IgD-negative memory B cell (primary cell): Measurements from ENCODE around the gene SLC6A11. TPM values are rescaled to one million over a fixed set of nuclear protein-coding genes. Genes with fewer than 3 reads are reported as not detected.
A peak's percentile ranks its signal among the peaks of the same experiment; 100 is the strongest.

Experiments used
- H3K27ac Mint-ChIP-seq, 3 donors: one replicate each; pipeline ENCODE4 v1.8.0; 2020 to 2022; ENCODE audit warnings: mild to moderate bottlenecking in 3 of 3, mixed read lengths in 3 of 3, moderate library complexity in 1 of 3
- H3K27me3 Mint-ChIP-seq: one replicate; pipeline ENCODE4 v1.8.0; 2021; ENCODE audit warnings: mixed read lengths
- H3K36me3 Mint-ChIP-seq: one replicate; pipeline ENCODE4 v1.8.0; 2020; ENCODE audit warnings: mild to moderate bottlenecking, mixed read lengths
- H3K4me1 Mint-ChIP-seq, 3 donors: one replicate each; pipeline ENCODE4 v1.8.0; 2020 to 2022; ENCODE audit warnings: mixed read lengths in 3 of 3, mild to moderate bottlenecking in 1 of 3
- H3K4me3 Mint-ChIP-seq, 4 donors: one replicate each; pipeline ENCODE4 v1.8.0; 2020 to 2022; ENCODE audit warnings: mild to moderate bottlenecking in 4 of 4, mixed read lengths in 4 of 4, moderate library complexity in 3 of 4
- H3K9me3 Mint-ChIP-seq, 3 donors: one replicate each; pipeline ENCODE4 v1.8.0; 2020 to 2021; ENCODE audit warnings: mixed read lengths in 3 of 3, mild to moderate bottlenecking in 1 of 3
- polyA plus RNA-seq: library from polyadenylated mRNA; unstranded; fragments of 300-500 nt; fragmentation: Illumina TruSeq; gene quantifications from one replicate; pipeline ENCODE4 v1.2.3, GENCODE V29; 2021

The SLC6A11 gene
- polyA plus RNA-seq, 1 donor from 2014 or later = not detected

DNA sequence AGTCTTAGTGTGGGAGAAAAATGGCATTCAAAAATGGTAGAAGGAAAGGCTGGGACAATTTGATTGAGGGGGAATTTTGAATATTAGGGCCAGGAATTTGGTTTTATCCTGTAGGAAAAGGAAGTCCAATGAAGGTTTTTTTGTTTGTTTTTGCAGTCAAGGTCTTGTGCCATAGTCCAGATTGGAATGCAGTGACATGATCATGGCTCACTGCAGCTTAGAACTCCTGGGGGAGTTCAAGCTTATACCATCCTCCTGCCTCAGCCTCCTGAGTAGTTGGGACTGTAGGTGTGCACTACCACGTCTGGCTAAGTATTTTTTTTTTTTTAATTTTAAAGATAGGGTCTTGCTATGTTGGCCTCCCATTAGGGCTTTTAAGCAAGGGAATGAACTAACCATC is 2.6 kb upstream of the SLC6A11 start:
- peaks cover 0 to 2% (median 1%) of the 10 kb centered on the region in 3 donors for H3K4me1 Mint-ChIP-seq
- peaks cover 0 to 2% (median 2%) of the 10 kb centered on the region in 3 donors for H3K9me3 Mint-ChIP-seq
- no peak overlapping the region for H3K4me3 Mint-ChIP-seq
- H3K27ac Mint-ChIP-seq = no peak overlapping the region
- H3K27me3 Mint-ChIP-seq = peaks cover 21% of the 10 kb centered on the region
- H3K36me3 Mint-ChIP-seq = peaks cover 2% of the 10 kb centered on the region

DNA sequence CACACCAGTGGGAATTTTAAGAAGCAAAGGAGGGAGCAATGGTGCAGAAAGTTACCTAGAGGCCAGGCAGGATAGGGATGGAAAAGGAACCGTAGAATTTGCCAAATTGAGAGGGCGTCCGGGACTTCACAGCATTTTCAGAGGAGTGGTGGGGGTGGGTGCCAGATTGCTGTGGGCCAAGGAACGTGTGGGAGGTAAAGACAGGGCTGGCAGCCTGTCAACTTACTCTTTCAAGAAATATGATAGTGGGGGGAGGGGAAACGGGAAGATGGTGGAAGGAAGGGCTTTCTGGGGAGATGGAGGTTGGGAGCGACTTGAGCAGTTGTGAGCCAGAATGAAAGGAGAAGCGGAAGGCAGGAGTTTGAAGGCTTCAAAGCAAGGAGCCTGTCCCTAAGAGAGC is 1.4 kb upstream of the SLC6A11 start:
- Mint-ChIP-seq H3K27me3 (peaks cover 21% of the 10 kb centered on the region), H3K4me1 (peaks cover 0 to 2% (median 1%) of the 10 kb centered on the region in 3 donors), H3K36me3 (peaks cover 2% of the 10 kb centered on the region), H3K9me3 (no peaks in the 10 kb centered on the region), H3K4me3 (no peak overlapping the region), H3K27ac (no peak overlapping the region)

DNA sequence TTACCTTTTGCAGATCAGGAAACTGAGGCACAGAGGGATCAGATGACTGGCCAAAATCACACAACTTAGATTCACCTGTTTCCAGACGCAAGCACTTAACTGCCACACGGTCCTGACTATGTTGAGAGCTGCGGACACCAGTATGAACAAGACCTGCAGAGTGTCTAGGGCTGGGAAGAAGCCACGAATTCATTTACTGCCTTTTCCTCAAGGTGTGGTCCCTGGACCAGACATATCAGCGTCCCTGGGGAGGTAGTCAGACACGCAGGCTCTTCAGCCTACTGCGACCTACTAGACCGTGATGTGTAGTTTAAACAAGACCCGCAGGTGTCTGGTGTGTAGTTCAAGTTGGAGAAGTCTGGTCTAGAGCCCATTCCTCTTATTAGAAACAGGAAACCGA is 541 bp upstream of the SLC6A11 start:
- Mint-ChIP-seq H3K9me3 (no peaks in the 10 kb centered on the region), H3K36me3 (peaks cover 2% of the 10 kb centered on the region), H3K4me3 (no peak overlapping the region), H3K27ac (no peak overlapping the region), H3K27me3 (peaks cover 19% of the 10 kb centered on the region), H3K4me1 (peaks cover 0 to 2% (median 1%) of the 10 kb centered on the region in 3 donors)

GRCh38 chr3:10816863-10817253 is 830 bp downstream of the SLC6A11 start:
- Mint-ChIP-seq H3K36me3 (peaks cover 2% of the 10 kb centered on the region), H3K27ac (no peak overlapping the region), H3K27me3 (peaks cover 19% of the 10 kb centered on the region), H3K9me3 (no peaks in the 10 kb centered on the region), H3K4me3 (peak overlapping the region in 1 of 4 donors; percentile 60), H3K4me1 (peaks cover 0 to 3% (median 2%) of the 10 kb centered on the region in 3 donors)

DNA sequence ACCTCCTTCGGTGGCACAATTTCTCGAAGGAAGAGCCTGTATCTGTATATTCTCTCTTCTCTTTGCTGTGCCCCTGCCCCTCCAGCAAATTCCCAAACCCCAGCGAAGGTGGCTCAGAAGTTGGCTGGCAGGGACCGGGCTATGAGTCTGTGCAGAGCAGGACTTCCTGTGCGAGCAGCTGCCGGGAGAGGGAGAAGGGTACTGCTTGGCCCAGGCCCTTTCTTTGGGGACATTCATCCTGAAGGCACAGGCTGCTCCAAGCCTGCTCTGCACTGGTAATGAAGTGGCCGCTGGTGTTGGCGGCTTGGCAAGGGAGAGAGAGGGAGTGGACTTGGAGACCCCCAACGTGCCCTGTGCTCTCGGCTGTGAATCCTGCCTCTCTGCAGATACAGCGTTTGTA is 1.5 kb downstream of the SLC6A11 start:
- Mint-ChIP-seq H3K4me3 (no peak overlapping the region), H3K36me3 (peaks cover 2% of the 10 kb centered on the region), H3K4me1 (peaks cover 0 to 3% (median 2%) of the 10 kb centered on the region in 3 donors), H3K27ac (no peak overlapping the region), H3K27me3 (peaks cover 20% of the 10 kb centered on the region), H3K9me3 (no peaks in the 10 kb centered on the region)

GRCh38 chr3:10822055-10822454 is 6.0 kb downstream of the SLC6A11 start:
- Mint-ChIP-seq H3K4me3 (no peak overlapping the region), H3K36me3 (no peaks in the 10 kb centered on the region), H3K27me3 (peaks cover 7% of the 10 kb centered on the region), H3K4me1 (peaks cover 0 to 2% (median 0%) of the 10 kb centered on the region in 3 donors), H3K9me3 (no peaks in the 10 kb centered on the region), H3K27ac (peak overlapping the region in 1 of 3 donors; percentile 83)

GRCh38 chr3:10822708-10823515 is 6.9 kb downstream of the SLC6A11 start:
- H3K27ac Mint-ChIP-seq = peak overlapping the region in 1 of 3 donors; percentile 83
- no peaks in the 10 kb centered on the region for H3K9me3 Mint-ChIP-seq
- H3K4me3 Mint-ChIP-seq = no peak overlapping the region
- H3K27me3 Mint-ChIP-seq = peaks cover 5% of the 10 kb centered on the region
- H3K36me3 Mint-ChIP-seq = no peaks in the 10 kb centered on the region
- peaks cover 0 to 2% (median 0%) of the 10 kb centered on the region in 3 donors for H3K4me1 Mint-ChIP-seq

DNA sequence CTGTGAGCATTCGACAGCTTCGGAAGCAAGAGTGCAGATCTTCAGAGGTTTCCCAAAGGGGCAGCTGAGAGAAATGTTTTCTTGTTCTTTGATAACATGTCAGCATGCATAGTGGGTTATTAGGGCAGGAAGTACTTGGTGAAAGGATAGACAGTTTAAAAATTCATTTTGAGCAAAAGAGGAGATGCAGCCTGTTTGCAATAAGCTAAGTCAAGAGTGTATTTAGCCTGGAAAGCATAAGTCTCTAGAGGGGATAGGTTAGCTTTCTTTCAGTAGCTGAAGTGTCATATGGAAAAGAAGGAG is 7.4 kb downstream of the SLC6A11 start:
- Mint-ChIP-seq H3K4me1 (peaks cover 0 to 2% (median 0%) of the 10 kb centered on the region in 3 donors), H3K36me3 (no peaks in the 10 kb centered on the region), H3K27ac (no peak overlapping the region), H3K9me3 (no peaks in the 10 kb centered on the region), H3K27me3 (peaks cover 7% of the 10 kb centered on the region), H3K4me3 (no peak overlapping the region)

DNA sequence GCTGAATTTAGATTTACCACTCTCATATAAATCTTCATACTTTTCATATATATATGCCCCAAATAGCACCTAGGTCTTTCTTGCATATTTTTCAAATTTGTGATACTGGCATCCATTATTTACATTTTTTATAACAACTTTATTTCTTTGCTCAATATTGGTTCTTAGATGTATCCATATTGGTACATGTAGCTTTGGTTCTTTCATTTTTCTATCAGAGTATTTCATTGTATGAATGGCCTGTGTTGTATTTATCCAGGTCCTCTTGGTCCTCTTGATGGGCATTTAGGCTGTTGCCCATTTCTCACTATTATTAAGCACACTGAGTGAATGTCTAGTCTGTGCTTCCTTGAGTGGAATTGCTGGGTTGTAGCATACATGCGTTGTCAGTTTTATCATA is 8.4 kb downstream of the SLC6A11 start:
- H3K27me3 Mint-ChIP-seq = peaks cover 8% of the 10 kb centered on the region
- H3K36me3 Mint-ChIP-seq = no peaks in the 10 kb centered on the region
- H3K9me3 Mint-ChIP-seq = no peaks in the 10 kb centered on the region
- H3K4me3 Mint-ChIP-seq = no peak overlapping the region
- H3K4me1 Mint-ChIP-seq = peaks cover 0 to 2% (median 0%) of the 10 kb centered on the region in 3 donors
- no peak overlapping the region for H3K27ac Mint-ChIP-seq

DNA sequence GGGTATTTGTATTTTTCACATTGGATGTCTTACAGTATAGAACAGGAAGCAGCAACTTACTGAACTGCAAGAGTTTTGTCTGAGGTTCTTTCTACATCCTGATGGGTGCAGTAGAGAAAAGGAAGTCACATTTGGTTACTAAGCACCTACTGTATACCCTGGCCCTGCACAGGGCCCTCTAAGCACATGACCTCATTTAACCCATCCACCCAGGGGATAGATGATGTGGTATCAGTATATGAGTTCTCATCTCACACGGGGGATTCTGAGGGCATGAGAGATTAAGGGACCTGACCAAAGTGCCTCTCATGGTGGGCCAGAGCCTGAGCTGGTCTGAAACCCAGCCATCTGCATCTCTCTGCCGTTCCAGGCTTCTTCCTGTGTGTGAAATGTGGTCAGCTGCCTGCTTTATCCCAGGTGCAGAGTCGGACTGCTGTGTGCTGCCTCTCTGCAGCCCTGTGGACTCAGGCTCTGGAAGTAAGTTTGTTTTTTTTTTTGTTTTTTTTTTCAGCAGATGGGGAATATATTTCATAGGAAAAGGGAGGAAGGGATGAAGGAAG is 17.9 kb downstream of the SLC6A11 start:
- Mint-ChIP-seq H3K36me3 (no peaks in the 10 kb centered on the region), H3K4me1 (no peaks in the 10 kb centered on the region), H3K27ac (no peak overlapping the region), H3K27me3 (peaks cover 13% of the 10 kb centered on the region), H3K4me3 (no peak overlapping the region), H3K9me3 (no peaks in the 10 kb centered on the region)

DNA sequence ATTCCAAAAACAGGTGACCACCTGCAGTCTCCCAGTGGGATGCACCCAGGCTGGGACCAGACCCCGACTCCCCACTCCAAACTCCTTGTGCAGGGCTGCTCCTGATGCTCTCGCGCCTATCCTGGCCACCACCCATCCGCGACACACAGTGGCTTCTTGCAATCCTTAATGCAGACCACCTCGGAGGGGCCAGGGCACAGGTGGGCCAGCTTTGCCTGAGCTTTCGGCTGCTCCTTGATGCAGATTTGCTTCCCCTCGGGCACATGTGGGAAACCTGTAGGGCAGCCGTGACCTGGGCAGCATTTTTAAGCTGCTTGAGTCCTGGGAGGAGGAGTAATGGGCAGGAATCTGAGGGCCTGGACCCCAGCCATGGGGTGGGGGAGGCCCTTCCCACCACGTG is 18.9 kb downstream of the SLC6A11 start:
- no peaks in the 10 kb centered on the region for H3K9me3 Mint-ChIP-seq
- H3K4me1 Mint-ChIP-seq = no peaks in the 10 kb centered on the region
- H3K27me3 Mint-ChIP-seq = peaks cover 19% of the 10 kb centered on the region
- H3K27ac Mint-ChIP-seq = no peak overlapping the region
- H3K36me3 Mint-ChIP-seq = no peaks in the 10 kb centered on the region
- H3K4me3 Mint-ChIP-seq = no peak overlapping the region

DNA sequence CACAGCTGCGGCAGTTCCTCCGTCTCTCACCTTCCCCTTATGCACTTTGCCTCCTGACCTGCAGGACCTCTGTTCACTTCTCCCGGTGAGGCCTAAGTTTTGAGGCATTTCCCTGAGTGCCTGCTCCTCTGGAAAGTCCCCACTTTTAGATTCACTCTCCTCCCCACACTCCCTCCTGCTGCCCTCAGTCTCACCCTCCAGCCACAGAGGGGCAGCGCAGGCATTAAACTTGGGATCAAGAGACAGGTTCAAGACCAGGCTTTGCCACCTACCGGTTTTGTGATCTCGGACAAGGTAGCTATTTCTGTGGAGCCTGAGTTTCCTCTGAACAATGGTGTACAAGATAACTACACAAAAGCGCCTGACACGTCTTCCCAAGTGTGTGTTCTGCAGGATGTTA is 19.4 kb downstream of the SLC6A11 start:
- Mint-ChIP-seq H3K9me3 (no peaks in the 10 kb centered on the region), H3K4me1 (no peaks in the 10 kb centered on the region), H3K27me3 (peaks cover 17% of the 10 kb centered on the region), H3K4me3 (no peak overlapping the region), H3K27ac (no peak overlapping the region), H3K36me3 (no peaks in the 10 kb centered on the region)

DNA sequence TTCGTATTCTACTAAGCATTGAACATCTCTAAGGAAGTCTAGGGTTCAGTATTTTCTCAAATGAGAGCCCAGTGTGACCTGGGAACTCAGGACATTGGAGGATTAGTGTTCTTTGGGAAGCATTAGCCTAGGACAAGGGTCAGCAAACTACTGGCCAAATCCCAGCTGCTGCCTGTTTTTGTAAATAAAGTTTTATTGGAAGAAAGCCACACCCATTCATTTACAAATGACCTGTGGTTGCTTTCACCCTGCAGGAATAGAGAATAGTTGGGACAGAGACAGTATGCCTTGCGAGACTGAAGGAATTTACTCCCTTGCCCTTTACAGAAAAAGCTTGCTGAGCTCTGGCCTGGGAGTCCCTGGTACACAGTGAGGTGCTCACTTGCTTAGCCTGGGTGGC is 20.6 kb downstream of the SLC6A11 start:
- H3K36me3 Mint-ChIP-seq = no peaks in the 10 kb centered on the region
- no peaks in the 10 kb centered on the region for H3K4me1 Mint-ChIP-seq
- no peaks in the 10 kb centered on the region for H3K9me3 Mint-ChIP-seq
- H3K4me3 Mint-ChIP-seq = no peak overlapping the region
- no peak overlapping the region for H3K27ac Mint-ChIP-seq
- H3K27me3 Mint-ChIP-seq = peaks cover 20% of the 10 kb centered on the region

DNA sequence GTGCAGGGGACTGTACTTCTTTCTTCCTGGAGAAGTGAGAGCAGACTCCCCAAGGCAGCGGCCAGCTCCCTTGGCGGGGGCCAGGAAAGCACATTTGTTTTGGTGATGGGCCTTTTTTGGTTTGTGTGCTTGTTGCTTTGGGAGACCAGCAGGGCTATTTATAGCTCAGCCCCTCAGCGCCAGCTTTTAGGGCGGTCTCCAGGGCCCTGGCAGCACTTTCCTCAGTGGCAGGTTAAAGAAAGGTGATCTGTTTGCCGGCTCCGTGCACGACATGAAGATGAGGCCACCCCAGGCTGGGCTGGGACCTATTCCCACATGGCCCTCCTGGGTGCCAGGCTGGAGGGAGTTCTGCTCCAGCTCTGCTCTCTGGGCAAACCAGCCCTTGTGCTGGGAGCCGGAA is 21.8 kb downstream of the SLC6A11 start:
- H3K27ac Mint-ChIP-seq = no peak overlapping the region
- H3K36me3 Mint-ChIP-seq = no peaks in the 10 kb centered on the region
- no peak overlapping the region for H3K4me3 Mint-ChIP-seq
- peaks cover 22% of the 10 kb centered on the region for H3K27me3 Mint-ChIP-seq
- no peaks in the 10 kb centered on the region for H3K9me3 Mint-ChIP-seq
- H3K4me1 Mint-ChIP-seq = no peaks in the 10 kb centered on the region

DNA sequence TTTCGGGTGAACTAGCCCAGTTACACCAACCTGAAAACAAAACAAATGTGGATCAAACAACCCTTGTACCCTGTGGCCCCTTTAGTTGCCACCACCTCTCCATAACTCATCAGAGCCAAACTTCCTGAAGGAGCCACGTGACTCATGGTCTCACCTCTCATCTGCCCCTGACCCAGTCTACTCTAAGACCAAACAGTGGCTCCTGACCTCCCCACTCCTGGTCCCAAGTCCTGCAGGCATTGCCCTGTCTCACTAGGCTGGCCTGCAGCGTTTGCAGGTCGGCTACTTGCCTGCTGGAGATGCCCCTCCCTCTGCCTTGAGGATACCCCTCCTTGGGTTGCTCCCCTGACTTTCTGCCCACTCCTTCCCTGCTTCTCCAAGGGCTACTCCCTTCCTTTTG is 23.1 kb downstream of the SLC6A11 start:
- H3K27me3 Mint-ChIP-seq = peaks cover 26% of the 10 kb centered on the region
- no peaks in the 10 kb centered on the region for H3K4me1 Mint-ChIP-seq
- H3K36me3 Mint-ChIP-seq = no peaks in the 10 kb centered on the region
- no peak overlapping the region for H3K4me3 Mint-ChIP-seq
- H3K27ac Mint-ChIP-seq = no peak overlapping the region
- no peaks in the 10 kb centered on the region for H3K9me3 Mint-ChIP-seq

GRCh38 chr3:10841100-10841499 is 25.1 kb downstream of the SLC6A11 start:
- Mint-ChIP-seq H3K4me1 (peaks cover 0 to 7% (median 5%) of the 10 kb centered on the region in 3 donors), H3K4me3 (no peak overlapping the region), H3K9me3 (no peaks in the 10 kb centered on the region), H3K27me3 (peaks cover 32% of the 10 kb centered on the region), H3K36me3 (no peaks in the 10 kb centered on the region), H3K27ac (no peak overlapping the region)
